Ectodermal cell (in vitro differentiated cells): ENCODE measurements around the gene ZNF354C.

Source experiments
- H3K27ac ChIP-seq: 2 replicates; pipeline ENCODE4 v1.7.0; 2013; ENCODE audit warnings: mild to moderate bottlenecking, low read depth, low read length; ENCODE audit not compliant: insufficient read depth, poor library complexity, severe bottlenecking
- H3K27me3 ChIP-seq: 2 replicates; pipeline ENCODE4 v1.7.0; 2013; ENCODE audit warnings: mild to moderate bottlenecking, low read length; ENCODE audit not compliant: insufficient read depth, control insufficient read depth, poor library complexity, severe bottlenecking
- H3K36me3 ChIP-seq: one replicate; pipeline ENCODE4 v1.7.0; 2013; ENCODE audit warnings: low read length; ENCODE audit not compliant: control insufficient read depth, insufficient read depth
- H3K4me1 ChIP-seq: one replicate; pipeline ENCODE4 v1.7.0; 2013; ENCODE audit warnings: low read length; ENCODE audit not compliant: control insufficient read depth, insufficient read depth
- H3K4me3 ChIP-seq: 2 replicates; pipeline ENCODE4 v1.7.0; 2013; ENCODE audit warnings: low read depth, low read length, control low read depth; ENCODE audit not compliant: insufficient read depth
- H3K9me3 ChIP-seq: 2 replicates; pipeline ENCODE4 v1.7.0; 2013; ENCODE audit warnings: mild to moderate bottlenecking, low read length, moderate library complexity; ENCODE audit not compliant: control insufficient read depth
- WGBS, 2 experiments: methylation state at CpG; one replicate each; pipeline ENCODE4 v1.1.7; 2013; ENCODE audit warnings: missing lambda C conversion rate in 2 of 2; 5-methylcytosine and 5-hydroxymethylcytosine counted together

The ZNF354C gene

GRCh38 chr5:179128041-179128365, 67.8 kb downstream of the ZNF354C start:
- Histone ChIP-seq H3K4me3 (no peak overlapping the region), H3K4me1 (no peaks in the 10 kb centered on the region), H3K27ac (no peak overlapping the region), H3K9me3 (no peaks in the 10 kb centered on the region), H3K27me3 (no peaks in the 10 kb centered on the region), H3K36me3 (no peaks in the 10 kb centered on the region)
- 88 to 89% methylated on average over 10 of the region's 10 CpGs for WGBS, 2 experiments

- Histone ChIP-seq H3K4me1 (no peaks in the 10 kb centered on the region), H3K27ac (no peak overlapping the region), H3K9me3 (no peaks in the 10 kb centered on the region), H3K27me3 (no peaks in the 10 kb centered on the region), H3K36me3 (no peaks in the 10 kb centered on the region), H3K4me3 (no peak overlapping the region)
- 90 to 93% methylated on average over 14 of the region's 14 CpGs for WGBS, 2 experiments
Observed at GRCh38 chr5:179128976-179129375, 68.8 kb downstream of the ZNF354C start.

GRCh38 chr5:179129607-179130071, 69.5 kb downstream of the ZNF354C start:
- H3K27me3 ChIP-seq, result no peaks in the 10 kb centered on the region
- no peak overlapping the region for H3K4me3 ChIP-seq
- H3K4me1 ChIP-seq, result no peaks in the 10 kb centered on the region
- H3K27ac ChIP-seq, result no peak overlapping the region
- H3K36me3 ChIP-seq, result no peaks in the 10 kb centered on the region
- 92 to 93% methylated on average over 18 of the region's 18 CpGs for WGBS, 2 experiments
- H3K9me3 ChIP-seq, result no peaks in the 10 kb centered on the region

GRCh38 chr5:179130101-179130681, 70.0 kb downstream of the ZNF354C start:
- no peak overlapping the region for H3K4me3 ChIP-seq
- H3K27me3 ChIP-seq, result no peaks in the 10 kb centered on the region
- H3K9me3 ChIP-seq, result no peaks in the 10 kb centered on the region
- WGBS, 2 experiments, result 92 to 94% methylated on average over 14 of the region's 14 CpGs
- H3K27ac ChIP-seq, result no peak overlapping the region
- H3K36me3 ChIP-seq, result no peaks in the 10 kb centered on the region
- H3K4me1 ChIP-seq, result no peaks in the 10 kb centered on the region

- 87 to 95% methylated on average over 10 of the region's 10 CpGs for WGBS, 2 experiments
- Histone ChIP-seq H3K4me1 (no peaks in the 10 kb centered on the region), H3K9me3 (no peaks in the 10 kb centered on the region), H3K27ac (no peak overlapping the region), H3K27me3 (no peaks in the 10 kb centered on the region), H3K4me3 (no peak overlapping the region), H3K36me3 (no peaks in the 10 kb centered on the region)
Observed at GRCh38 chr5:179131321-179131835, 71.2 kb downstream of the ZNF354C start.

- Histone ChIP-seq H3K4me3 (no peak overlapping the region), H3K9me3 (no peaks in the 10 kb centered on the region), H3K36me3 (no peaks in the 10 kb centered on the region), H3K27me3 (no peaks in the 10 kb centered on the region), H3K4me1 (no peaks in the 10 kb centered on the region), H3K27ac (no peak overlapping the region)
- 88% methylated on average over 15 of the region's 15 CpGs for WGBS, 2 experiments
Observed at GRCh38 chr5:179131886-179132585, 71.9 kb downstream of the ZNF354C start.

GRCh38 chr5:179132586-179133355, 72.6 kb downstream of the ZNF354C start:
- Histone ChIP-seq H3K27me3 (no peaks in the 10 kb centered on the region), H3K36me3 (no peaks in the 10 kb centered on the region), H3K4me1 (no peaks in the 10 kb centered on the region), H3K4me3 (no peak overlapping the region), H3K27ac (no peak overlapping the region), H3K9me3 (no peaks in the 10 kb centered on the region)
- WGBS, 2 experiments, result 89 to 91% methylated on average over 23 of the region's 23 CpGs
